ENCODE results near the gene FMN1.
"Not testable (repeated sequence)": the region's sequence is repeated elsewhere in the genome, so short reads cannot be mapped to it uniquely, and the experiment has no call there.

Gene FMN1

GRCh38 chr15:32952901-32953532 is 241.5 kb downstream of the FMN1 start:
- Histone ChIP-seq H3K4me3 (no peak overlapping the region), H3K27ac (no peak overlapping the region)

DNA sequence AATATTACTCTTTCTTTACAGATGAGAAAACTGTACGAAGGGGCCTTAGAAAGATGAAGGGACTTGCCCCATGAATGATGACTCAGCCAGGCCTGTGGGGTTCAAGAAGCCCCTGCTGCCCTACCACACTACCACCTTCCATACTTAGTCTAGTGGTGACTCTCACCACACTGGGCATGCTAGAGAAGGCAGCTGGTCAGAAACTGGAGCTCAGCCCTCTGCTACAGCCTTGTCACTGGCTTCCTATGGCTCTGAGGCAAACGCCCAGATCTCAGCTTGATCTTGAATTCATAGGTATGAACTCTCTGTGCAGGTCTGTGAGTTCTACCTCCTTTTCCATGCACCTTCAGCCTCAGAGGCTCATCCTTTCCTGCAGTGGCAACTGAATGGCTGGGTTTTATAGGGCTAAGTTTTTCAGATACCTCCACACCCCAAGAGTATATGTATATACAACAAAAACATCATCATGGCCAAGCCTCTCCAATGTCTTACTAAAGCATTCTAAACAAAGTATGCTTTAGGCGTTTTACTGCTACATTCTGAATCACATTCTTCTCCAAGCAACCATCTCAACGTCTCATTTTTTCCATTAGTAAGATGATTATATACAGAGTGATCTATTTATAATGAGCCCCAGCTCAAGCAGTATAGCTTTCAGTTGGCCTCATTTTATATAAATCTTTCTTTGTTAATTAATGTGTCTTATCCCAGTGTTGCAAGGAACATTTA is 242.6 kb downstream of the FMN1 start:
- H3K27ac ChIP-seq: no peak overlapping the region
- no peak overlapping the region for H3K4me3 ChIP-seq

DNA sequence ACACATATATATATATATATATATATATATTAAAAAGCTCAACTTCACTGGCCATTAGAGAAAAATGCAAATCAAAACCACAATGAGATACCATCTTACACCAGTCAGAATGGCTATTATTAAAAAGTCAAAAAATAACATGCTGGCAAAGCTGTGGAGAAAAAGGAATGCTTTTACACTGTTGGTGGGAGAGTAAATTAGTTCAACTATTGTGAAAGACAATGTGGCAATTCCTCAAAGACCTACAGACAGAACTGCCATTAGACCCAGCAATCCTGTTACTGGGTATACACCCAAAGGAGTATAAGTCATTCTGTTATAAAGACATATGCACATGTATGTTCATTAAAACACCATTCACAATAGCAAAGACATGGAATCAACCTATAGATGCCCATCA is 244.5 kb downstream of the FMN1 start:
- not testable (repeated sequence) for H3K4me3 ChIP-seq, H3K27ac ChIP-seq

DNA sequence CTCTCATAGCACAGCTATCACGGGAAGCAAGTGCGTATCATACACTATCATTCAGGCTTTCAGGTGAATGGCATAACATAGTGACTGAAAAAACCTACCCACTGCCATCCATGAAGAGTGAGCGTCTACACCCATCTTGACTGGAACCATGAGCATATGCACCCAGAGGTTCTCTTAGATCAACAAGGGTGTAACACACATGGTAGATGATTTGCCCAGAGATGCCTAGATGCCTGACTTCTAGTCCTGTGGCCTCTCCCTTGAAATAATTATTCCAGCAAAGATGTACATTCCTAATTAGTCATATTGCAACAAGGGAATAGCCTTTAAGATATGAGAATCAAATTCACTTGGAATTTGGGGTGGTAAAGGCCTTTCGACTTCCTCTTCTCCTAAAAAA is 248.3 kb downstream of the FMN1 start:
- Histone ChIP-seq H3K27ac (no peak overlapping the region), H3K4me3 (no peak overlapping the region)

GRCh38 chr15:32944431-32944830 is 250.1 kb downstream of the FMN1 start:
- Histone ChIP-seq H3K4me3 (no peak overlapping the region), H3K27ac (no peak overlapping the region)

GRCh38 chr15:32943711-32944110 is 250.8 kb downstream of the FMN1 start:
- H3K27ac ChIP-seq: no peak overlapping the region

DNA sequence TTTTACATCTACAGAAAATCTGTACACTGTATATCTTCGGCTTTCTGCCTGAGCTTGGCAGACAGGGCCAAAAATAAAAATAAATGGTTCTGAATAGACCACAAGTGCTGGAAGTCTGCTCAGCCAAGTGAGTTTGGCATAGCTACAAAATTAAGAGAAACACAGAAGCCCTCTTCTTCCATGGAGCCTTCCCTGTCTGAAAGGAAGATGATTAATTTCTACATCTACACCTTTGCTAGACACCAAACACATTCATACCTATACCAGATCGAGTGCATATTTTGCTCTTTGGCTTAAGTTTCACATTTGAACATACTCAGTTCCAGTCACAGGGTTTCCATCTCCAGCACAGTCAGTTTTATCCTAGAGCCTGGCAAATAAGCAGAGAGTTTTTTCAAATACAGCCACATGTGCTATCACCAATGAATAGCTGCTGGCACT is 252.1 kb downstream of the FMN1 start:
- no peak overlapping the region for H3K4me3 ChIP-seq
- no peak overlapping the region for H3K27ac ChIP-seq

More at GRCh38 chr15:32943711-32944110, 250.8 kb downstream of the FMN1 start:
- no peak overlapping the region for H3K4me3 ChIP-seq

GRCh38 chr15:32941823-32942222 is 252.7 kb downstream of the FMN1 start:
- H3K4me3 ChIP-seq: no peak overlapping the region

DNA sequence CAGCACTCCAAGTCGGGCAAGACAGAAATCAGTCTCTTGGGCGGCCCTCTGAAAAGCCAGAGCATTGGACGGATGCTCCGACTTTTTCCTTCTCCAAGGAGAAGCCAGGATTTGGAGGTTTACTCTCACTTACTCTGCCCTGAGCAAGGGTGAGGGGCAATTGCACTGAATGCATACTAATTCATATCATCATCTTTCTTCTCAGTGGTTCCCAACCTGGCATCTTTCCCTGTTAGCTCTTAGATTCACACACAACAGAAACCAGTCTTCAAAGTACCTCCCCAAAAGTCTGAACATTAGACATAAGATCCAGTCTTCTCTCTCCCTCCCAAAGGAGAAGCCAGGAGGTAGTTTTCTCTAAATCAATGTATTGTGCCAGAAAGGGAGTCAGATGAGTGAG is 257.5 kb downstream of the FMN1 start:
- H3K27ac ChIP-seq: no peak overlapping the region
- no peak overlapping the region for H3K4me3 ChIP-seq

More at GRCh38 chr15:32941823-32942222, 252.7 kb downstream of the FMN1 start:
- H3K27ac ChIP-seq: peak overlapping the region in 1 of 21 experiments; percentile 6

- no peak overlapping the region for H3K4me3 ChIP-seq
- H3K27ac ChIP-seq: no peak overlapping the region
Observed at GRCh38 chr15:32936283-32936918, 258.1 kb downstream of the FMN1 start.

GRCh38 chr15:32935139-32935538 is 259.4 kb downstream of the FMN1 start:
- no peak overlapping the region for H3K4me3 ChIP-seq

DNA sequence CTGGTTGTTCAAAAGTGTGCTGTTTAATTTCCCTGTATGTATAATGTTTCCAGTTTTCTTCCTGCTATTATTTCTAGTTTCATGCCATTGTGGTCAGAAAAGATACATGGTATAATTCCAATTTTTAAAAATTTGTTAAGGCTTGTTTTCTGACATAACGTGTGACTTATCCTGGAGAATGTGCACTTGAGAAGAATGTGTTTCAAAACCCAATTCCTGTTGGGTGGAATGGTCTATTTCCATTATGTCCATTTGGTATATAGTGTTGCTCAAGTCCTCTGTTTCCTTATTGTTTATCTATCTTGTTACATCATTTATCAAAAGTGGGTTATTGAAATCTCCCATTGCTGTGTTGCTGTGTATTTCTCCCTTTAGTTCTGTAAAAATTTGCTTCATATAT is 261.3 kb downstream of the FMN1 start:
- Histone ChIP-seq H3K27ac (no peak overlapping the region), H3K4me3 (no peak overlapping the region)

More at GRCh38 chr15:32935139-32935538, 259.4 kb downstream of the FMN1 start:
- no peak overlapping the region for H3K27ac ChIP-seq

GRCh38 chr15:32928876-32929275 is 265.6 kb downstream of the FMN1 start:
- Histone ChIP-seq H3K4me3 (no peak overlapping the region), H3K27ac (no peak overlapping the region)

GRCh38 chr15:32927124-32927523 is 267.4 kb downstream of the FMN1 start:
- Histone ChIP-seq H3K4me3 (no peak overlapping the region), H3K27ac (no peak overlapping the region)

GRCh38 chr15:32923176-32923575 is 271.3 kb downstream of the FMN1 start:
- no peak overlapping the region for H3K4me3 ChIP-seq
- H3K27ac ChIP-seq: no peak overlapping the region

DNA sequence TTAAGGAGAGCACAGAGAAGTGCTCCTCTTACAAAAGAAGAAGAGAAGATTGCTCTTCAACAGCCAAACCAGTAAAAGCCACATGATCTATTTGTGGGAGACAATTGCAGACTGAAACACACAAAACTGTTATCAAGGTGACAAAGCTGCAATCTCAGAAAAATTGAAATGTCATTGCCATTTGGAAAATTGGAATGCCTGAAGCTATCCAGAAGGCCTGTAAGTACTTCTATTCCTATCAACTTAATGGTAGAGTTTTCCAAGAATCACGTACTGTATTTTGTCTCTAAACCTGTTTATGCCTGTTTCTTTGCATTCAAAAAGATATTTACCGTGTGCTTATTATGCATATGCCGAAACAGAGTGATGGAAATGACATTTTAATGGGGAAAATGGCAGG is 272.0 kb downstream of the FMN1 start:
- Histone ChIP-seq H3K4me3 (no peak overlapping the region), H3K27ac (no peak overlapping the region)

DNA sequence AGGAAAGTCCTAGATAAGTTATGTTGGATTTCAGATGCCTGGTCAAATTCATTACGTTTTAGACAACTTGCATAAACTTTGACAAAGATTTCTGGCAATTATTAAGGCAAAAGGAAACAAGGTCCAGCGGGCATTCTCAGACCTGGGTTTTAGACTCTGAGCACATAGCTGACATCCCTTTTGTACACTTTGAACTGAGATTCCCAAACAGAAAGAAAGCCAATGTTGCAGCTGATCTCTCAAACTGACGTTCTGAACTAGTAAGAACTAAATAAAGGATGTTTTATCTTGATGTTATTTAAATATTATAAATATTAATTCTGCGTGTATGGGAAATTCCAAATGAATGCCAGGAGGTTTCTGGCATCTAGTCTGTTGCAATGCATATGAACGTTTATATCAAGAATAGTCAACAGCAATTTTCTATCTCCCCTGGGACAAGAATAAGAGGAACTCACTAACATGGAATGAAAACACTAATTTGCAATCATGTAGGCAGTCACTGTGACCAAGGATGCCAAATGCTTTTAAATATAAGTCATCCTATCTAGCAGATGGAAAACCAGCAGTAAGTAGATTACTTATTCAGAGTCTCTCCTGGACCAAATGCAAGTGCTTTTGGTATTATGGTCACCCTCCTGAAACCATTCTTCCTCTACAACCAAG is 274.6 kb downstream of the FMN1 start:
- Histone ChIP-seq H3K4me3 (no peak overlapping the region), H3K27ac (no peak overlapping the region)

GRCh38 chr15:32918547-32918946 is 276.0 kb downstream of the FMN1 start:
- H3K4me3 ChIP-seq: no peak overlapping the region
- no peak overlapping the region for H3K27ac ChIP-seq

DNA sequence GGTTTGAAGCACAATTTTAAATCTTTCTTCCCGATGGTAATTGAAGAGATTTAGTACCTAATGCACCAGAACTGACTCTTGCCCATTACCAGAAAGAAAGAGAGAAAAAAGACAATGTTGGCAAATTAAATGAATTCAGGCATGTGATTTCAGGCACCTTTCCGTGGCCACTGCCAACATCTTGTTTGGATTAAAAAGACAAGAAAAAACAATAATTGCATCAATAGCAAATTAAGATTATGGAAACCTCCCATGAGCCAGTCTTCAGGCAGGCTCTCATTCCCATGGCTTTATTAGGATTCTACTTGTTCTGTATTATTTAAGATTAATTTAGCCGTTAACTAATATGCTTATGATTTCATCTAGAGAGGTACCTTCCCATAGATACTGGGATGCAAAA is 283.7 kb downstream of the FMN1 start:
- Histone ChIP-seq H3K27ac (no peak overlapping the region), H3K4me3 (no peak overlapping the region)

DNA sequence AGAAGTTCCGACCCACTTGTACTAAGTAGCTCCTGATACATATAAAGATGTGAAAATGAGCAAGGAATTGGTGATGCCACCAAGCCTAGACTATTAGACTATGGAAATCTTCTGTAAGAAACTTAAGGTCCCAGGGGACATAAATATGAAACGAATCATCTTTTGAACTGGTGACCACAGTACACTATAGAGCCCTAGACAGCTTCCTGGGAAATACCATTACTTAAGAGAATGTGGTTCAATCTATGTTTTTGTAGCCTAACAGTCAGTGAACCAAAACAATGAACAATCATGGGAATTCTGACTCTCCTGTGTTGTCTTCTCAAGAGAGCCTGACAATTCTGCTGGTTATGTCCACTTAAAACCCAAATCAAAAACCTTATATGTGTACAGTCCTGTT is 285.1 kb downstream of the FMN1 start:
- Histone ChIP-seq H3K4me3 (no peak overlapping the region), H3K27ac (peak overlapping the region in 1 of 21 experiments; percentile 16)
